H9 (cell line): Measurements from ENCODE around the gene CD9. TPM values are rescaled to one million over a fixed set of nuclear protein-coding genes. Genes with fewer than 3 reads are reported as not detected.

Experiments used
- DNase-seq: peaks from one replicate; pipeline ENCODE4 v3.0.0-alpha.2; 2017
- H2AFZ ChIP-seq: one replicate; pipeline ENCODE4 v1.6.1; 2013; ENCODE audit warnings: mild to moderate bottlenecking, low read length, control low read depth, moderate library complexity
- H2AK5ac ChIP-seq: 2 replicates; pipeline ENCODE4 v1.6.1; 2013; ENCODE audit warnings: low read length, control low read depth, mixed read lengths; ENCODE audit not compliant: insufficient read length
- H2BK120ac ChIP-seq: one replicate; pipeline ENCODE4 v1.6.1; 2013; ENCODE audit warnings: low read depth, mild to moderate bottlenecking, low read length, control low read depth, inconsistent platforms; ENCODE audit not compliant: poor library complexity, severe bottlenecking
- H2BK12ac ChIP-seq: 2 replicates; pipeline ENCODE4 v1.6.1; 2013; ENCODE audit warnings: low read length, control low read depth, mixed read lengths, low read depth; ENCODE audit not compliant: insufficient read length
- H2BK15ac ChIP-seq: 2 replicates; pipeline ENCODE4 v1.6.1; 2013; ENCODE audit warnings: low read depth, low read length, control low read depth
- H2BK20ac ChIP-seq: one replicate; pipeline ENCODE4 v1.6.1; 2013; ENCODE audit warnings: low read depth, mild to moderate bottlenecking, low read length, control low read depth, inconsistent platforms; ENCODE audit not compliant: poor library complexity, severe bottlenecking
- H2BK5ac ChIP-seq: 2 replicates; pipeline ENCODE4 v1.6.1; 2013; ENCODE audit warnings: low read length, control low read depth, mixed read lengths; ENCODE audit not compliant: insufficient read length
- H3K14ac ChIP-seq: 2 replicates; pipeline ENCODE4 v1.6.1; 2013; ENCODE audit warnings: low read length, control low read depth; ENCODE audit not compliant: insufficient read depth
- H3K18ac ChIP-seq: 2 replicates; pipeline ENCODE4 v1.6.1; 2013; ENCODE audit warnings: low read depth, mild to moderate bottlenecking, mixed read lengths, low read length, control low read depth; ENCODE audit not compliant: insufficient read length
- H3K23ac ChIP-seq: 2 replicates; pipeline ENCODE4 v1.6.1; 2013; ENCODE audit warnings: low read length, control low read depth, mixed read lengths, low read depth; ENCODE audit not compliant: insufficient read length
- H3K23me2 ChIP-seq: 2 replicates; pipeline ENCODE4 v1.6.1; 2013; ENCODE audit warnings: low read depth, mild to moderate bottlenecking, mixed read lengths, low read length, control low read depth; ENCODE audit not compliant: insufficient read length, poor library complexity, severe bottlenecking
- H3K27ac ChIP-seq: 2 replicates; pipeline ENCODE4 v1.5.1; 2013; ENCODE audit warnings: low read length, control low read depth, mixed read lengths, low read depth; ENCODE audit not compliant: insufficient read length
- H3K27me3 ChIP-seq: 2 replicates; pipeline ENCODE4 v1.6.1; 2013; ENCODE audit warnings: low read length, control low read depth, inconsistent platforms; ENCODE audit not compliant: insufficient read depth
- H3K4ac ChIP-seq: 2 replicates; pipeline ENCODE4 v1.6.1; 2013; ENCODE audit warnings: low read depth, mild to moderate bottlenecking, control low read depth, inconsistent platforms, low read length, moderate library complexity
- H3K4me1 ChIP-seq: 2 replicates; pipeline ENCODE4 v1.6.1; 2013; ENCODE audit warnings: low read length, control low read depth, inconsistent platforms; ENCODE audit not compliant: insufficient read depth
- H3K4me2 ChIP-seq: 2 replicates; pipeline ENCODE4 v1.6.1; 2013; ENCODE audit warnings: low read length, control low read depth, mixed read lengths; ENCODE audit not compliant: insufficient read length, insufficient read depth
- H3K56ac ChIP-seq: 2 replicates; pipeline ENCODE4 v1.6.1; 2013; ENCODE audit warnings: low read depth, mild to moderate bottlenecking, mixed read lengths, low read length, control low read depth; ENCODE audit not compliant: insufficient read length
- H3K79me1 ChIP-seq: 2 replicates; pipeline ENCODE4 v1.6.1; 2013; ENCODE audit warnings: low read depth, mild to moderate bottlenecking, moderate library complexity, low read length, control low read depth, inconsistent platforms; ENCODE audit not compliant: insufficient read depth, poor library complexity, severe bottlenecking
- H3K79me2 ChIP-seq: 2 replicates; pipeline ENCODE4 v1.6.1; 2013; ENCODE audit warnings: low read length, control low read depth, inconsistent platforms; ENCODE audit not compliant: insufficient read depth
- H3K9ac ChIP-seq: 2 replicates; pipeline ENCODE4 v1.6.1; 2013; ENCODE audit warnings: low read length, control low read depth, mixed read lengths; ENCODE audit not compliant: insufficient read length; ENCODE audit errors: extremely low read depth
- H3K9me3 ChIP-seq: one replicate; pipeline ENCODE4 v1.6.1; 2013; ENCODE audit warnings: low read depth, low read length, inconsistent platforms; ENCODE audit not compliant: control insufficient read depth
- H3T11ph ChIP-seq: one replicate; pipeline ENCODE4 v1.6.1; 2013; ENCODE audit warnings: mild to moderate bottlenecking, low read length, control low read depth, inconsistent platforms
- H4K20me1 ChIP-seq: one replicate; pipeline ENCODE4 v1.6.1; 2013; ENCODE audit not compliant: control insufficient read depth, insufficient read length, insufficient read depth
- H4K5ac ChIP-seq: 2 replicates; pipeline ENCODE4 v1.6.1; 2013; ENCODE audit warnings: low read depth, mild to moderate bottlenecking, mixed read lengths, low read length, control low read depth; ENCODE audit not compliant: insufficient read length
- H4K8ac ChIP-seq: replicated peaks from 2 replicates; pipeline ENCODE4 v1.6.1; 2013; ENCODE audit warnings: low read length, control low read depth, mixed read lengths, low read depth; ENCODE audit not compliant: insufficient read length
- H4K91ac ChIP-seq: 2 replicates; pipeline ENCODE4 v1.6.1; 2013; ENCODE audit warnings: low read depth, mild to moderate bottlenecking, moderate library complexity, mixed read lengths, low read length, control low read depth; ENCODE audit not compliant: insufficient read length
- H3K27ac Mint-ChIP-seq, 3 experiments: 2 replicates in 2 of 3; 3 replicates in 1 of 3; pipeline ENCODE4 v1.8.0; 2020 to 2021; ENCODE audit warnings: mixed read lengths in 3 of 3, mild to moderate bottlenecking in 1 of 3, moderate library complexity in 1 of 3
- H3K27me3 Mint-ChIP-seq: 2 replicates; pipeline ENCODE4 v1.8.0; 2021; ENCODE audit warnings: low read depth, mild to moderate bottlenecking, moderate library complexity, mixed read lengths
- H3K36me3 Mint-ChIP-seq, 3 experiments: 2 replicates in 2 of 3; 3 replicates in 1 of 3; pipeline ENCODE4 v1.8.0; 2020 to 2021; ENCODE audit warnings: low read depth in 3 of 3, mixed read lengths in 3 of 3; ENCODE audit not compliant: insufficient read depth in 1 of 3
- H3K4me1 Mint-ChIP-seq, 2 experiments: 2 replicates each; pipeline ENCODE4 v1.8.0; 2020; ENCODE audit warnings: mixed read lengths in 2 of 2
- H3K4me3 Mint-ChIP-seq, 2 experiments: 2 replicates in 1 of 2; 3 replicates in 1 of 2; pipeline ENCODE4 v1.8.0; 2020 to 2021; ENCODE audit warnings: mild to moderate bottlenecking in 2 of 2, mixed read lengths in 2 of 2, moderate library complexity in 1 of 2
- H3K9me3 Mint-ChIP-seq, 2 experiments: 2 replicates in 1 of 2; 3 replicates in 1 of 2; pipeline ENCODE4 v1.8.0; 2020; ENCODE audit warnings: mild to moderate bottlenecking in 2 of 2, mixed read lengths in 2 of 2, moderate library complexity in 1 of 2
- CTCF ChIP-seq: fragments of 200-600 bp; sonication (generic); conservative IDR thresholded peaks from 3 replicates; pipeline ENCODE4 v1.8.0; 2021; ENCODE audit warnings: antibody characterized with exemption, mild to moderate bottlenecking
- WGBS: extraction: QIAGEN DNeasy Blood & Tissue Kit; methylation state at CpG from one replicate; pipeline ENCODE4 v1.1.7; 2013; ENCODE audit warnings: missing lambda C conversion rate, low lambda C conversion rate, mixed read lengths; ENCODE audit not compliant: insufficient read length; ENCODE audit errors: extremely low coverage; 5-methylcytosine and 5-hydroxymethylcytosine counted together
- total RNA-seq: library from RNA; stranded (reverse); gene quantifications from 2 replicates; pipeline ENCODE4 v1.2.1, GENCODE V29; 2021

Gene CD9
- total RNA-seq, 1 experiment from 2014 or later = 132 TPM

DNA sequence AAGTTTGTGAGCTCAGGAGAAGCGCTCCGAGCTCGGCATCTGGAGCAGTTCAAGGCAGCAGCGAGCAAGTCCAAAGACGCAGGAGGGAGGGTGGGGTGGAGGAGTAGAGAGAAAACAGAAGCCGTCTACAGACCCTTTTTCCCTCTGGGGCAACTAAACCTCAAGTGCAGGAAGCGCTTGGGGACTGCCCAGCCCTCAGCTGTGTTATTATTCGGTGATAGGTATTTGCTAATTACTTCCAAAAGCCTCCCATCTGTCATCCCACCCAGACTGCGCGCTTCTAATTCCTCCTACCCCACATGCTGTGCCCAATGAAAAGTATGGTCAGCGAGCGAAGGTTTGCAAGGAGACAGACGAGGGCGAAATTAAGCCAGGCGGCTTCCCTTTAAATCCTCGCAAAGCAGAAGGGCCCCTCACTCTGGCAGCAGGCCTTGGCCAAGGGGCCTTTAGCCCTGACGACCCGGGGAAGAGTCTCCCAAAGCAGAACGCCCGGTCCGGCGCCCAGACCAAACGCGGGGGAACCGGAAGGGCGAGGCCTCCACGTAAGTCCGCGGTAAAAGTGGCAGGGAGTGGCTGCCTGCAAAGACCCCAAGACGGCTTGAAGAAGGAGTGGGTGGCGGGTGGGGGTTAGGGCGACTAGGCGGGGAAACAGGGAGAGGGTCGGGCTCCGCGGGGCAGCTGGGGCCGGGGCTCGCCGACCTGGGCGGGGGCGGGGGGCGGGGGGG, 507 bp upstream of the CD9 start:
- Histone ChIP-seq H2AK5ac (no peak overlapping the region), H3K4ac (no peak overlapping the region), H3K79me2 (peaks cover 12% of the 10 kb centered on the region; the same call in 1 of the 2 replicates), H4K8ac (no peak overlapping the region), H3K9me3 (no peaks in the 10 kb centered on the region), H4K5ac (no peak overlapping the region), H3K23ac (no peak overlapping the region), H3K14ac (no peak overlapping the region), H3K23me2 (peaks cover 18% of the 10 kb centered on the region), H2BK120ac (no peak overlapping the region), H3K27ac (no peak overlapping the region), H3K4me1 (peaks cover 35% of the 10 kb centered on the region), H2BK20ac (no peak overlapping the region), H3K4me2 (peak overlapping the region; percentile 89), H4K20me1 (no peaks in the 10 kb centered on the region), H3K18ac (peak overlapping the region; percentile 7), H3K56ac (no peak overlapping the region), H2BK12ac (no peak overlapping the region), H2AFZ (no peak overlapping the region), H3T11ph (no peak overlapping the region), H2BK5ac (no peak overlapping the region), H3K9ac (peak overlapping the region; percentile 20), H3K79me1 (peaks cover 8% of the 10 kb centered on the region), H4K91ac (no peak overlapping the region), H3K27me3 (no peaks in the 10 kb centered on the region), H2BK15ac (no peak overlapping the region)
- peak; percentile 84 for DNase-seq
- Mint-ChIP-seq H3K4me3 (peak overlapping the region; percentile 68 to 80), H3K27ac (peak overlapping the region in 2 of 3 experiments; percentile 77 to 87; a peak in 5 of 7 replicates), H3K9me3 (no peaks in the 10 kb centered on the region), H3K27me3 (peaks cover 13% of the 10 kb centered on the region), H3K4me1 (peaks cover 67% of the 10 kb centered on the region in 2 experiments), H3K36me3 (peaks cover 6 to 19% (median 12%) of the 10 kb centered on the region in 3 experiments; a peak in 5 of 7 replicates)
- TF ChIP-seq CTCF = no peak
- no CpG with 5 or more reads among the region's 42 CpGs for WGBS
